DMS 273 treated with DMSO at 0.1 percent for 48 hours (cell line): Measurements from ENCODE around the gene DLEC1.

ENCODE experiments used
- DNase-seq: peaks from one replicate; lab custom pipeline; 2025; lab: John Stamatoyannopoulos, UW

DLEC1 gene

GRCh38 chr3:38108649-38109579 lies 69.9 kb downstream of the DLEC1 start:
- no peak for DNase-seq

- DNase-seq = no peak
These were observed 70.7 kb downstream of the DLEC1 start for GRCh38 chr3:38109580-38110313.

GRCh38 chr3:38110314-38111050 lies 71.5 kb downstream of the DLEC1 start:
- DNase-seq = no peak

- no peak for DNase-seq
These were observed 72.2 kb downstream of the DLEC1 start for GRCh38 chr3:38111201-38111600.

GRCh38 chr3:38111696-38112377 lies 72.8 kb downstream of the DLEC1 start:
- DNase-seq = no peak

GRCh38 chr3:38112378-38112761 lies 73.4 kb downstream of the DLEC1 start:
- DNase-seq = no peak

GRCh38 chr3:38114052-38114874 lies 75.3 kb downstream of the DLEC1 start:
- DNase-seq = no peak

GRCh38 chr3:38114875-38115644 lies 76.1 kb downstream of the DLEC1 start:
- DNase-seq = no peak

- no peak for DNase-seq
These were observed 76.8 kb downstream of the DLEC1 start for GRCh38 chr3:38115645-38116427.

- DNase-seq = no peak
These were observed 77.6 kb downstream of the DLEC1 start for GRCh38 chr3:38116471-38117162.

GRCh38 chr3:38117163-38117716 lies 78.2 kb downstream of the DLEC1 start:
- DNase-seq = no peak

- DNase-seq = peak; percentile 17
These were observed 78.9 kb downstream of the DLEC1 start for GRCh38 chr3:38117748-38118420.

GRCh38 chr3:38118421-38119247 lies 79.6 kb downstream of the DLEC1 start:
- DNase-seq = no peak

GRCh38 chr3:38119248-38119544 lies 80.2 kb downstream of the DLEC1 start:
- no peak for DNase-seq

- DNase-seq = no peak
These were observed 81.0 kb downstream of the DLEC1 start for GRCh38 chr3:38119821-38120692.
